Stimulated activated effector memory CD8-positive, alpha-beta T cell treated with anti-CD3 and anti-CD28 coated beads, Interleukin-12 subunit alpha, Interleukin-12 subunit beta, amount 100 ng/mL, for 72 hours (primary cell): Measurements from ENCODE around the gene CINP.

Source experiments
- ATAC-seq: fragments of 150-1000 bp; cut with Tn5 transposase; 2 replicates; pipeline ENCODE4 v1.10.0; 2021
- DNase-seq, 2 donors: peaks; one replicate each; pipeline ENCODE4 v3.0.0; 2021 to 2022; ENCODE audit warnings: low spot score in 2 of 2
- H3K27ac Mint-ChIP-seq: one replicate; pipeline ENCODE4 v1.8.0; 2022; ENCODE audit warnings: mild to moderate bottlenecking, mixed read lengths
- H3K36me3 Mint-ChIP-seq: one replicate; pipeline ENCODE4 v1.8.0; 2022; ENCODE audit warnings: mild to moderate bottlenecking, mixed read lengths
- H3K4me1 Mint-ChIP-seq: one replicate; pipeline ENCODE4 v1.8.0; 2022; ENCODE audit warnings: mixed read lengths
- H3K4me3 Mint-ChIP-seq: one replicate; pipeline ENCODE4 v1.8.0; 2022; ENCODE audit warnings: mild to moderate bottlenecking, mixed read lengths
- H3K9me3 Mint-ChIP-seq: one replicate; pipeline ENCODE4 v1.8.0; 2022; ENCODE audit warnings: mixed read lengths

The CINP gene

DNA sequence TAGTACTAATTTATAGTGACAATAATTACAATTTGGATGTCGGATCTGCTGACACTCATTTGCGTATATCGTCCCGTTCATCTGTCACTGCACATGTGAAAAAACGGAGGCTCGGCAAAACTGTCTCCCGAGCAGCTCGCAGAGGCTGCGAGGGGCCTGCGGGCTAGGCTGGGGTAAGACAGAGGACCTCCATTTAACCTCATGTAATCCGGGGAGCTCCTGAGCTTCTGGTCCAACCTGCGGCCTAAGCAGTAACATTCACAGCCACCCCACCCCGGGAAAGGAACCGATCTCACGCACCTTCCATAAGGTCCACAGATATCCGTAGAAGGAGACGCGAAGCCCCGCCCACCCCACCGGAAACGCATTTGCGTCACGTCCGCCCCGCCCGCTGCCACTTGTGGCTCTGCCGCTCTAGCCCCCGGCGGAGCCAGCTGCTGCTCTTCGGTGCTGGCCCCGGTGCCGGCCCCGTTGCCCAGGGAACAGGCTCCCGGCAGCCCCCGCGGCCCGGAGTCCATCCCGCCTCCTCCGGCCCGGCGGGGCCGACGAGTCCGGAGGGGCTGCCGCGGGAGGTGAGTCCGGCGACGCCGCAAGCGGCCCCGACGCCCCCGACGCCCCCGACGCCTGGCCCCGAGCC lies at the start of gene CINP, which contains the start of gene TECPR2:
Gene CINP (minus strand): TSS at position 346 of the 637 bp plus-strand sequence. CDS start 39 bp downstream, at position 307.
Gene TECPR2 (plus strand): TSS at position 397 of the 637 bp plus-strand sequence. CDS start 13,781 bp downstream, outside the sequence.
- ATAC-seq (peak; percentile 89), DNase-seq (peak; percentile 88 to 97)
- no peak within 1 kb of the TSS for H3K4me3 Mint-ChIP-seq
- H3K36me3 Mint-ChIP-seq, result peaks cover 25% of the 10 kb centered on the region
- no peak within 1 kb of the TSS for H3K27ac Mint-ChIP-seq
- H3K9me3 Mint-ChIP-seq, result no peaks in the 10 kb centered on the region
- H3K4me1 Mint-ChIP-seq, result peaks cover 37% of the 10 kb centered on the region

DNA sequence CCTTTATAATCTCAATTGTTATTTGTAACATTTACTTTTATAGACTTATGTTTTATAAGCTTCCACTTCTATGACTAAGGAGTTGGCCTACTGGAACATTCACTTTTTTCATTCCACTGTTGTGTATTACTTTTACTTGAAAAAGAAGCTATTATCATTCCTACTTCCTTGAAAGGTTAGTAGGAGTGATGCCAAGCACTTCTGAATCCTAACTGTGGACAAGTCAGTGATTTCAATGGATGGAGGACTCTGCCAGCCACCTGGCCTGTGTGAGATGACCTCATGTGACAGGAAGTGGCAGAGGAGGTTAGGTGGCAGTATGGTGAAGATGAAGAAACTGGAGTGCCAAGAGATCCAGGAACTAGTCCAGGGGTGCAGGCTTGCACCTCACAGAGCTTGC lies 46.0 kb upstream of the CINP start:
- ATAC-seq, result no peak
- no peak overlapping the region for H3K4me3 Mint-ChIP-seq
- no peak for DNase-seq
- peaks cover 18% of the 10 kb centered on the region for H3K36me3 Mint-ChIP-seq
- peak overlapping the region; percentile 48 for H3K27ac Mint-ChIP-seq
- H3K4me1 Mint-ChIP-seq, result peaks cover 7% of the 10 kb centered on the region
- peaks cover 2% of the 10 kb centered on the region for H3K9me3 Mint-ChIP-seq

DNA sequence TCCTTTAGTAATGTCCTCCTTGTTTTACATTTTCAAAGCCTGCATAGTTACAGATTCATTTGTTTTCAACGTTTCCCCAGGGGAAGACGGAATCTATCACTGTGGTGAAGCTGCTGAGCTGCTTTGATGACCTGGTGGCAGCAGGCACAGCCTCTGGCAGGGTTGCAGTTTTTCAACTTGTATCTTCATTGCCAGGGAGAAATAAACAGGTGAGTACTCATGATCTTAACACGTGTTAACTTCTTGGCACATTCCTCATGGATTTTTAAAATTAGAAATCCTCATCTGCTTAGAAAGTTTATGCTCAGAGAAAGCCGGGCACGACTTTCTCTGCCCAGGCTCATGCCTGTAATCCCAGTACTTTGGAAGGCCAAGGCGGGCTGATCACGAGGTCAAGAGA lies 44.6 kb upstream of the CINP start:
- no peak overlapping the region for H3K4me3 Mint-ChIP-seq
- H3K4me1 Mint-ChIP-seq, result peaks cover 7% of the 10 kb centered on the region
- peaks cover 14% of the 10 kb centered on the region for H3K9me3 Mint-ChIP-seq
- peaks cover 18% of the 10 kb centered on the region for H3K36me3 Mint-ChIP-seq
- H3K27ac Mint-ChIP-seq, result no peak overlapping the region
- DNase-seq, result no peak
- no peak for ATAC-seq

DNA sequence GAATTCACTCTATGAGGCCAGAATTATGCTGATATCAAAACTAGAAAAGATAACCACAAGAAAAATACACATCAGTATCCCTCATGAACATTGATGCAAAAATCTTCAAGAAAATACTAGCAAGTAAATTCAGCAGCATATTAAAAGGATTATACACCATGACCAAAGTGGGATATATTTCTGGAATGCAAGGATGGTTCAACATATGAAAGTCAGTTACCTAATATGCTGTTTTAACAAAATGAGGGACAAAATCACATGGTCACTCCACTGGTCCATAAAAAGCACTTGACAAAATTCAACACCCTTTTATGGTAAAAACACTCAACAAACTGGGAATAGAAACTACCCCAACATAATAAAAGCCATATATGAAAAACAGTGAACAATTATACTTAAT lies 40.3 kb upstream of the CINP start:
- Mint-ChIP-seq H3K9me3 (peaks cover 22% of the 10 kb centered on the region), H3K4me3 (no peak overlapping the region), H3K4me1 (no peaks in the 10 kb centered on the region), H3K27ac (no peak overlapping the region), H3K36me3 (peaks cover 7% of the 10 kb centered on the region)
- ATAC-seq (no peak), DNase-seq (no peak)

DNA sequence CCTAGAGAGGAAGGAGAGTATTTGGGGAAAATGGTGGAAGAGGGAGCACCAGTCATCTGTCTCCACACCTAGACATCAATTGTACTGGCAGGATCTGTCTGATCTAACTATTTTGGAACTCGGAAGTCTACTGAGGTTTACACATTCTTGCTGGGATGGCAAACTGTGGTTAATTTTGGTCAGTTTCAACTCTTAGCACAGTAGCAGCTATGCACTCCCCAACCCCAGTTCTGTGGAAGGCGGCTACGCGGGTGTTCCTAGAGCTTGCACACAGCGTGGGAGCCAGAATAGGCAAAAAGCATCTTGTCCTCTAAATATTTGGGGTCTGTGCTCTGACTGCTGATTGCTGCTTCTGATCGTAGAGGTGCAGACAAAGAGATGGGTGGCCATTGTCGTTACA lies 33.8 kb upstream of the CINP start:
- Mint-ChIP-seq H3K4me3 (no peak overlapping the region), H3K9me3 (peaks cover 7% of the 10 kb centered on the region), H3K36me3 (no peaks in the 10 kb centered on the region), H3K27ac (no peak overlapping the region), H3K4me1 (peaks cover 6% of the 10 kb centered on the region)
- no peak for DNase-seq
- ATAC-seq, result no peak

DNA sequence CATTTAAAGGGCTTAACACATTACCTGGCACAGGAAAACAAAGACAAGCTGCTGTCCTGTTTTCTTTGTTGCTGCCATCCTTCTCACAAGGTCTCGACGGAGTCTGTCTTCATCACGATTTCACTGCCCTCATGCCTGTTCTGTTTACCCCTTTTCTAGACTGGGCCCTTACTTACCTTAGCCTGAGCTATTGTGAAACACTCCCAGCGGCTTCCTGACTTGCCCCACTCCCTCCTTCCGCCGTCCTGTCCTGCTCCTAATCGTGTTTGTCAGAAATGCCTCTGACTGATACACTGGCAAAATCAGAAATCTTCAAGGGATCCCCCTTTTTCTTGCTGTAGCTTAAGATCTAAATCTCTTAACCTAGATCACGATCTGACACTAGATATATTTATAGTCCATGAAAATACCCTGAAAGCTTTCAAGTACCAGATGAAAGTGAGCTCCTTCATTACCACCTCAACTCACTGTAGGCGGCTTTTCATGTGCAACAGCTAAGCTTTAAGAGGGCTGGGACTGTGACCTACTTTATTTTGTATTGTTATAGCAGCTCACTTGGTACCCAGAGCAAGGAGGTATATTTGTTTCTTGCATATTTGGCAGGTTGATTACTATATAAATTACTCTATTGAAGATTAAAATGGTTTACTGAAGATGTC lies 32.2 kb upstream of the CINP start:
- peaks cover 7% of the 10 kb centered on the region for H3K9me3 Mint-ChIP-seq
- peak overlapping the region; percentile 63 for H3K27ac Mint-ChIP-seq
- no peak for DNase-seq
- ATAC-seq, result no peak
- H3K4me3 Mint-ChIP-seq, result no peak overlapping the region
- H3K36me3 Mint-ChIP-seq, result no peaks in the 10 kb centered on the region
- H3K4me1 Mint-ChIP-seq, result peaks cover 6% of the 10 kb centered on the region

DNA sequence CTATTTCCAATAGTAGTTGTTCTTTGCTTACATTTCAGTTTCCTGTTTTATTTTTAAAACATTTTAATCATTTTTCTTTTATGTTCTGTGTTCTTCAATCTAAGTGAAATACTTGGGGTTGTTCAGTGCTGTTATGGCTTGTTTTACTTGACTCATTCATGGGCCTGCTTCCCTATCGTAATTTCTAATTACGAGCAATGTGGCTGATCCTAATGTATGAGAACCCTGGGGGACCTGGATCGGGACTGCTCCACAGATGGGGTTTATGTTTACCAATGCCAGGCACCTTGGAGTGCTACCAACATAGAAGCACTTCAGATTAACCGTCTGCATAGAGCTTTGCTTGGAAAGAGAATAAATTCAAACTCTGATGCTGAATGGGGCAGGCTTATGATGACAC lies 29.8 kb upstream of the CINP start:
- H3K4me1 Mint-ChIP-seq, result peaks cover 6% of the 10 kb centered on the region
- H3K36me3 Mint-ChIP-seq, result no peaks in the 10 kb centered on the region
- H3K4me3 Mint-ChIP-seq, result no peak overlapping the region
- DNase-seq (no peak), ATAC-seq (no peak)
- H3K27ac Mint-ChIP-seq, result no peak overlapping the region
- H3K9me3 Mint-ChIP-seq, result no peaks in the 10 kb centered on the region

DNA sequence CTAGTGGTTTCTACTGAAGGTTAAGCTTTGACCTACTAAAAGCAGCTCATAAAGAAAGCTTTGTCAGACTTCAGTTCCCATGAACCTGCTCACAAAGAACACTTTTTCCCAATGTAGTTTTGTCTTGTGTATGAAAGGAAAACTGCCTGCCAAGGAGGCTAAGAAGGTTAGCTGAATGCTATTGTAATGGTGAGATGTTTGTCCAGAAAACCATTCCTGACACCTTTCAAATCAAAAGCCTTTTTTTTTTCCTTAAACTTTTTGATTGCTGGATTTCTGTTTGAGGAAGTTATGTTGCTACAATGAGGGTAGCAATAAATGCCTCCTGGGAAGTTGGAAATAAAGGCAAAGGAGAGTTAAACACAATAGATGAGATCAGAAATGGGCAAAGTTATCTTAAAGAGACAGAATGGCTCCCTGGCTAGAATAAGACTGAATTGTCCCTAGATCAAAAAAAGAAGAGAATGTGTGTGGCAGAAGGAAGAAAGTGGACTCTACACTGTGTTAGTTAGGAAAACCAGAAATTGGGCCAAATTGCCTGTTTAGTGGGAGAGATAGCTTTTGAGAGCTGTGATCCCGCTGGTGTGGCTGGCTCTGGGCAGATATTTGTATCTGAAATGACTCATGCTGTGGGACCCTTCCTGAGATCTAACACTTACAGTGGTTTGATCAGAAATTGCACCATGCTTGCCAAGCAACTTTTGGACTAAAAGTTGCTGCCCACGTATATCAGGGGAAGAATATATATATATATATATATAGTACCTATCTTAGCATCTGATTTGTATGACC lies 27.6 kb upstream of the CINP start:
- Mint-ChIP-seq H3K4me1 (peaks cover 6% of the 10 kb centered on the region), H3K9me3 (no peaks in the 10 kb centered on the region), H3K36me3 (no peaks in the 10 kb centered on the region), H3K4me3 (no peak overlapping the region), H3K27ac (no peak overlapping the region)
- no peak for DNase-seq
- ATAC-seq, result no peak

DNA sequence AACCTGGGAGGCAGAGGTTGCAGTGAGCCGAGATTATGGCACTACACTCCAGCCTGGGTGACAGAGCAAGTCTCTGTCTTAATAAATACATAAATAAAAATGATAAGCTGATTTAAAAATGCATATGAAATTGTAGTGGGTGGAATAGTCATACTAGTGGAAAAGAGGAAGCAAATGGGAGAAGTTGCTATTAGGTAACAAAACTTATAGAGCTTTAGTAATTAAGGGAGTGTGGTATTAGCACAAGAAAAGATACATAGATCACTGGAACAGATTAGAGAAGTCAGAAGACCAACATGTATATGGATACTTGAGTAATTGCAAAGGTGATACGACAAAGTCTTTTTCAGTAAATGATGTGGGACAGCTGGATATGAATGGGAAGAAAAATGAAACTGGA lies 26.6 kb upstream of the CINP start:
- H3K4me1 Mint-ChIP-seq, result no peaks in the 10 kb centered on the region
- ATAC-seq (no peak), DNase-seq (no peak)
- H3K4me3 Mint-ChIP-seq, result no peak overlapping the region
- no peak overlapping the region for H3K27ac Mint-ChIP-seq
- H3K36me3 Mint-ChIP-seq, result no peaks in the 10 kb centered on the region
- H3K9me3 Mint-ChIP-seq, result no peaks in the 10 kb centered on the region

DNA sequence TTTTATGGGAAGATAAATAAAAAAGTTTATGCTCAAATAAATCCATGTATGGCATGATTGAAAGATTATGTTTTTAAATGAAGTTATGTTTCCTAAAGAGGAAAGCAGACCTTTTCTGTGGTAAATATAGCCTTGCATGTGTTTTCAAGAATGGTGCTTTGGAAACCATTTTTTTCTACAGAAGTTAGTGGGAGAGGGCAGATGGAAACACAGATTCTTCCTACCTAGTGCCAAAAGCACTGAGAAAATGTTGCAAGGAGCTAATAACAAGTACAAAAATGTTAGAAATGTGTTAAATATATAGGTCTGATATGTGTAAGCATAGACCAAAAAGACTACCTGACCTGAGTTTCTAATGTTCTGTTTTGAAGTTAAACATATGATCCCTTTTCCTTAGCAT lies 24.4 kb upstream of the CINP start:
- no peak for ATAC-seq
- Mint-ChIP-seq H3K4me1 (no peaks in the 10 kb centered on the region), H3K36me3 (no peaks in the 10 kb centered on the region), H3K9me3 (no peaks in the 10 kb centered on the region), H3K4me3 (no peak overlapping the region), H3K27ac (no peak overlapping the region)
- no peak for DNase-seq

DNA sequence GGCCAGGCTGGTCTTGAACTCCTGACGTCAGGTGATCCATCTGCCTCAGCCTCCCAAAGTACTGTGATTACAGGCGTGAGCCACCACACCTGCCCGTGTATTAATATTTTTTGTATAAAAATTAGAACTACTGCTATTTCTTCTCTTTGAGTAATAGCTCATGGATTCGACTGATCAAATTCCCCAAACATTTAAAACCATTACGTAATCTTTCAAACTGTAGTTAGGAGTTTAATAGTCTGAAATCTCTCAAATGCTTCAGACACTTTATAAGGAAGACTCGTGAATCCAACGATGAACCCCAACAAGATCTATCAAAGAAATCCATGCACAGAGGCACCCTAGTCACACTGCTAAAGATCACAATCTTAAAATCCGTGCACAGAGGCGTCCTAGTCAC lies 16.1 kb upstream of the CINP start:
- no peaks in the 10 kb centered on the region for H3K9me3 Mint-ChIP-seq
- DNase-seq (no peak), ATAC-seq (no peak)
- no peaks in the 10 kb centered on the region for H3K36me3 Mint-ChIP-seq
- peaks cover 11% of the 10 kb centered on the region for H3K4me1 Mint-ChIP-seq
- H3K4me3 Mint-ChIP-seq, result no peak overlapping the region
- no peak overlapping the region for H3K27ac Mint-ChIP-seq

DNA sequence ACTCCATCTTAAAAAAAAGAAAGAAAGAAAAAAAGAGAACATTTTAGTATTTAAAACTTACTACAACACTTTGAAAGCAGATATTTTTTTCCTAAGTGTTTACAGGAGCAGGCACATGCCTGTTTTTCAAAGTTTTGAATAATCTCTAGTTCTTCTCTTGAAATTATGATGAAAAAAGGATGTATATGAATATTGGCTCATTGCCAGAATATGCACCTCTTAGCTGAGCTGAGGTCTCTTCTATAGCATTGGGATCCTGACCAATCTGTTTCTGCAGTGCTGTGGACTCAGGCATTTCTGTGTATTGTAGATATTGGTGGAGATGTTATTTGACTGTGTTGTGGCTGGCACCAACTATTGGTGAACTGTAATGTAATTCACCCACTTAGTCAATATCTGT lies 15.0 kb upstream of the CINP start:
- no peaks in the 10 kb centered on the region for H3K9me3 Mint-ChIP-seq
- DNase-seq (no peak), ATAC-seq (no peak)
- H3K27ac Mint-ChIP-seq, result no peak overlapping the region
- no peaks in the 10 kb centered on the region for H3K36me3 Mint-ChIP-seq
- no peak overlapping the region for H3K4me3 Mint-ChIP-seq
- peaks cover 17% of the 10 kb centered on the region for H3K4me1 Mint-ChIP-seq

DNA sequence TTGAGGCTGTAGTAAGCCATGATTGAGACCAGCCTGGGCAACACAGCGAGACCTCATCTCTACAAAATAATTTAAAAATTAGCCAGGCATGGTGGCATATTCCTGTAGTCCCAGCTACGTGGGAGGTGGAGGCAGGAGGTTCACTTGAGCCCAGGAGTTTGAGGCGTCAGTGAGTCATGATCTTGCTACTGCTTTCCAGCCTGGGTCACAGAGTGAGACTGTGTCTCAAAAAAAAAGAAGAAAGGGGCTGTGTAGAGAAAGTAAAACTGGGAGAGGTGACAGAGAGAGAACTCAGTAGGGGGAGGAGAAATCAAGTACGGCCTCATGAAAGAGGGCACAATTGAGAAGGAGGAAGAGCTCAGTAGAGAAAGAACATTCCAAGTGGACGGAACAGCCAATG lies 12.4 kb upstream of the CINP start:
- Mint-ChIP-seq H3K4me1 (peaks cover 28% of the 10 kb centered on the region), H3K27ac (peak overlapping the region; percentile 87), H3K9me3 (no peaks in the 10 kb centered on the region), H3K4me3 (peak overlapping the region; percentile 10), H3K36me3 (no peaks in the 10 kb centered on the region)
- no peak for DNase-seq
- ATAC-seq, result peak; percentile 58

DNA sequence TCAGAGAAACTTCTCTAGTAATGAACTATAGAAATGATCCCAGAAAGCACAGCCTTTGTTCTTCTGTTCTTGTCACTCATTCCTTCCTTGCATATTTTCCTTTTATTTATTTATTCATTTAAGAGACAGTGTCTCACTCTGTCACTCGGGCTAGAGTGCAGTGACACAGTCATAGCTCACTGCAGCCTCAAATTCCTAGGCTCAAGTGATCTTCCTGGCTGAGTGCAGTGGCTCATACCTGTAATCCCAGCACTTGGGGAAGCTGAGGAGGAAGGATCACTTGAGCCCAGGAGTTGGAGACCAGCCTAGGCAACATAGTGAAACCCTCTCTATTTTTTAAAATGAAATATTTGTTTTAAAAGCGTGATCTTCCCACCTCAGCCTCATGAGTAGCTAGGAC lies 11.6 kb upstream of the CINP start:
- peaks cover 29% of the 10 kb centered on the region for H3K4me1 Mint-ChIP-seq
- DNase-seq (no peak), ATAC-seq (no peak)
- H3K9me3 Mint-ChIP-seq, result no peaks in the 10 kb centered on the region
- no peaks in the 10 kb centered on the region for H3K36me3 Mint-ChIP-seq
- H3K27ac Mint-ChIP-seq, result peak overlapping the region; percentile 52
- no peak overlapping the region for H3K4me3 Mint-ChIP-seq

DNA sequence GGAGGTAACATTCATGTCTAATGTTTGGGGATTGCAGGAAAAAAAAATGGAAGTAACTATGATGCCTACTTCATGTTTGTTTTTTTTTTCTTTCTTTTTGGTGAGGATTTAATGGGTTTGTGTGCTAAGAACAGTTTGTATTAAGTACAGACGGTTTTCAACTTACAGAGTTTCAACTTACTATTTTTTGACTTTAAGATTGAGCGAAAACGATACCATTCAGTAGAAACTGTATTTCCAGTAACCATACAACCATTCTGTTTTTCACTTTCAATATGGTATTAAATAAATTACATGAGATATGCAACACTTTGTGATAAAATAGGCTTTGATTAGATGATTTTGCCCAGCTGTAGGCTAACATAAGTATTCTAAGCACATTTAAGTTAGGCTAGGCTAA lies 10.4 kb upstream of the CINP start:
- DNase-seq, result no peak
- peaks cover 36% of the 10 kb centered on the region for H3K4me1 Mint-ChIP-seq
- H3K36me3 Mint-ChIP-seq, result no peaks in the 10 kb centered on the region
- H3K27ac Mint-ChIP-seq, result no peak overlapping the region
- H3K4me3 Mint-ChIP-seq, result no peak overlapping the region
- no peaks in the 10 kb centered on the region for H3K9me3 Mint-ChIP-seq
- ATAC-seq, result no peak

DNA sequence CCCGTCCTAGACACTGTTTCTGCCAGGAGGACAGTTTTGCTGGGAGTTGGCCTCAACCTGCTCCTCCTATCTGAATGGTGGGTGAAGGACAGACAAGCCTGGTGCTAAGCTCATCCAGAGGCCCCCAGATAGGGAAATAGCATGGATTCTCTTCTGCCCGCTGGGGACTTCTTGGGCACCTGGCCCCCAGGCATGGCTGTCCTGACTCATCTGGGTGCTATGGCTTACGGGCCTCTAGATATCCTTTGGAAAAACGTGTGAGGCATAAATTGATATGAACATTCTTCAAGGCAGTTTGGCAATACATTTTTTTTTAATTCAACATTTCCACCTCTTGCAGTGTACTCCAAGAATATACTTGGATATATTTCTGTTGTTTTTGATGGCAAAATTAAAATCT lies 8.7 kb upstream of the CINP start:
- no peak overlapping the region for H3K4me3 Mint-ChIP-seq
- H3K36me3 Mint-ChIP-seq, result no peaks in the 10 kb centered on the region
- no peaks in the 10 kb centered on the region for H3K9me3 Mint-ChIP-seq
- peaks cover 52% of the 10 kb centered on the region for H3K4me1 Mint-ChIP-seq
- no peak for DNase-seq
- H3K27ac Mint-ChIP-seq, result peak overlapping the region; percentile 50
- ATAC-seq, result no peak
